ENCODE results near the gene UCKL1.

Gene UCKL1

DNA sequence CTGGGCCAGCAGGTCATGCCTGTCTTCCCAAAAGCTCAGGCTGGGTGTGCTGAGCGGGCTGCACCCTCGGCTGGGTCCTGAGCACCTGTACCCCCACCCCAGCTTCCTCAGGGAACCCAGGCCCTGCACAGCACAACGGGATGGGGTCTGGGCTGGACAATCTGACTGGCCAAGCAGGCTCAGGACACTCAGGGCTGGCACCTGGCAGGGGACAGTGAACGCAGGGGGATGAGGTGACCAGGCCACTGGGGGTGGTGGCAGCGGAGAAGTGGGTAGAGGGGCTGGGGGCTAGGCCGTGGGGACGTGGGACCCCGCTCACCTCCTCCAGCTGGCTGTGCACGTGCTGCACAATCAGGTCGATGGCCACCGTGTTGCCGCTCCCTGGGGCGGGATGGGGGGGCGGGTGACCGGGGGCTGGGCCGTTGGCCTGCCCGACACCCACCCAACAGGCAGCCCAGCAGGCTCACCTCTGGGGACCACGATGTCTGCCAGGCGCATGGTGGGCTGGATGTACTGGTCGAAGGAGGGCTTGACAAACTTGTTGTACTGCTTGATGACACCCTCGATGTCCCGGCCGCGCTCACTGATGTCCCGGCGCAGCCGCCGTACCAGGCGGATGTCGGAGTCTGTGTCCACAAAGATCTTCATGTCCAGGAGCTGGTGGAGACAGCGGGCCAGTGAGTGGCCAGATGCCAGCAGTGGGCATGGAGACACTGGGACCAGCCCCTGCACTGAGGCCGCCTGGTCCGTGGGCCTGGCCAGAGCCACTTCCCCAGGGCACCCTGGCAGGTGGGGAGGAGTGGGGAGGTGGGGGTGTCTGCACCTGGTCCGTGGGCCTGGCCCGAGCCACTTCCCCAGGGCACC, 11.9 kb downstream of the UCKL1 start:
- H3K27me3 ChIP-seq (ENCODE audit: control insufficient read depth, low read length) = no peaks in the 10 kb centered on the region
- no peaks in the 10 kb centered on the region for H3K9me3 ChIP-seq (ENCODE audit: control insufficient read depth, insufficient read depth, low read length)
- H3K36me3 ChIP-seq (ENCODE audit: control insufficient read depth, low read length) = peaks cover 52% of the 10 kb centered on the region
- peaks cover 6% of the 10 kb centered on the region; the same call in 1 of the 2 replicates for H3F3A ChIP-seq (ENCODE audit: control insufficient read depth, insufficient read depth)
- H3K79me2 ChIP-seq (ENCODE audit: control insufficient read depth, low read length) = peaks cover 44% of the 10 kb centered on the region
- H3K4me3 ChIP-seq (ENCODE audit: low read length) = no peak overlapping the region
- H3K4me1 ChIP-seq (ENCODE audit: control insufficient read depth, low read length) = peaks cover 23% of the 10 kb centered on the region
- TF ChIP-seq, protein P1, sequence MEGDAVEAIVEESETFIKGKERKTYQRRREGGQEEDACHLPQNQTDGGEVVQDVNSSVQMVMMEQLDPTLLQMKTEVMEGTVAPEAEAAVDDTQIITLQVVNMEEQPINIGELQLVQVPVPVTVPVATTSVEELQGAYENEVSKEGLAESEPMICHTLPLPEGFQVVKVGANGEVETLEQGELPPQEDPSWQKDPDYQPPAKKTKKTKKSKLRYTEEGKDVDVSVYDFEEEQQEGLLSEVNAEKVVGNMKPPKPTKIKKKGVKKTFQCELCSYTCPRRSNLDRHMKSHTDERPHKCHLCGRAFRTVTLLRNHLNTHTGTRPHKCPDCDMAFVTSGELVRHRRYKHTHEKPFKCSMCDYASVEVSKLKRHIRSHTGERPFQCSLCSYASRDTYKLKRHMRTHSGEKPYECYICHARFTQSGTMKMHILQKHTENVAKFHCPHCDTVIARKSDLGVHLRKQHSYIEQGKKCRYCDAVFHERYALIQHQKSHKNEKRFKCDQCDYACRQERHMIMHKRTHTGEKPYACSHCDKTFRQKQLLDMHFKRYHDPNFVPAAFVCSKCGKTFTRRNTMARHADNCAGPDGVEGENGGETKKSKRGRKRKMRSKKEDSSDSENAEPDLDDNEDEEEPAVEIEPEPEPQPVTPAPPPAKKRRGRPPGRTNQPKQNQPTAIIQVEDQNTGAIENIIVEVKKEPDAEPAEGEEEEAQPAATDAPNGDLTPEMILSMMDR (IDR thresholded peaks at IDR 0.05; ENCODE audit: low read depth, low read length, poor library complexity, severe bottlenecking) = no peak
- 0 out of 2 replicates have a peak, but pooled peaks cover 4% of the 10 kb centered on the region for H4K20me1 ChIP-seq (ENCODE audit: control insufficient read depth, insufficient read depth, low read depth, low read length)
- no peak overlapping the region for H3K27ac ChIP-seq (ENCODE audit: low read depth, low read length)
- no peaks in the 10 kb centered on the region for H3K9me2 ChIP-seq (replicated peaks; ENCODE audit: control insufficient read depth, low read length)
- H3K4me2 ChIP-seq (ENCODE audit: low read length) = no peak overlapping the region

DNA sequence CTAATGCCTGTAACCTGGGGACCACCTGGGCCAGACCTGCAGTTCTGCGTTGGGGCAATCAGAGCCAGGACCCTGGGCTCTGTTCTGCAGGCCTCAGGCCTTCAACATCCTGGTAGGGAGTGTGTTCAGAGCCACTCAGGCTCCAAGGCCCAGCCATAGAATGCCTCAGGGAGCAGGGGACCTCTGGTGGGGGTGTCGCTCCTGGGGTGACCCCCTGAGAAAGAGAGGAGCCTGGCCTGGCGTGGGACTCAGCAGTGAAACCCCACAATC, 12.5 kb downstream of the UCKL1 start:
- H3K4me3 ChIP-seq (ENCODE audit: low read length) = no peak overlapping the region
- no peaks in the 10 kb centered on the region for H3K27me3 ChIP-seq (ENCODE audit: control insufficient read depth, low read length)
- no peaks in the 10 kb centered on the region for H3K9me2 ChIP-seq (replicated peaks; ENCODE audit: control insufficient read depth, low read length)
- H3K79me2 ChIP-seq (ENCODE audit: control insufficient read depth, low read length) = peaks cover 38% of the 10 kb centered on the region
- H3K27ac ChIP-seq (ENCODE audit: low read depth, low read length) = no peak overlapping the region
- peaks cover 58% of the 10 kb centered on the region for H3K36me3 ChIP-seq (ENCODE audit: control insufficient read depth, low read length)
- TF ChIP-seq EZH2phosphoT487 (IDR thresholded peaks at IDR 0.05; ENCODE audit: borderline replicate concordance, low read length) = no peak
- TF ChIP-seq, protein P1 (IDR thresholded peaks at IDR 0.05; ENCODE audit: low read depth, low read length, poor library complexity, severe bottlenecking) = no peak
- H3K9me3 ChIP-seq (ENCODE audit: control insufficient read depth, insufficient read depth, low read length) = no peaks in the 10 kb centered on the region
- peaks cover 17% of the 10 kb centered on the region for H3K4me1 ChIP-seq (ENCODE audit: control insufficient read depth, low read length)
- peaks cover 3% of the 10 kb centered on the region; the same call in 1 of the 2 replicates for H3F3A ChIP-seq (ENCODE audit: control insufficient read depth, insufficient read depth)
- no peak overlapping the region for H3K4me2 ChIP-seq (ENCODE audit: low read length)
- 0 out of 2 replicates have a peak, but pooled peaks cover 4% of the 10 kb centered on the region for H4K20me1 ChIP-seq (ENCODE audit: control insufficient read depth, insufficient read depth, low read depth, low read length)

DNA sequence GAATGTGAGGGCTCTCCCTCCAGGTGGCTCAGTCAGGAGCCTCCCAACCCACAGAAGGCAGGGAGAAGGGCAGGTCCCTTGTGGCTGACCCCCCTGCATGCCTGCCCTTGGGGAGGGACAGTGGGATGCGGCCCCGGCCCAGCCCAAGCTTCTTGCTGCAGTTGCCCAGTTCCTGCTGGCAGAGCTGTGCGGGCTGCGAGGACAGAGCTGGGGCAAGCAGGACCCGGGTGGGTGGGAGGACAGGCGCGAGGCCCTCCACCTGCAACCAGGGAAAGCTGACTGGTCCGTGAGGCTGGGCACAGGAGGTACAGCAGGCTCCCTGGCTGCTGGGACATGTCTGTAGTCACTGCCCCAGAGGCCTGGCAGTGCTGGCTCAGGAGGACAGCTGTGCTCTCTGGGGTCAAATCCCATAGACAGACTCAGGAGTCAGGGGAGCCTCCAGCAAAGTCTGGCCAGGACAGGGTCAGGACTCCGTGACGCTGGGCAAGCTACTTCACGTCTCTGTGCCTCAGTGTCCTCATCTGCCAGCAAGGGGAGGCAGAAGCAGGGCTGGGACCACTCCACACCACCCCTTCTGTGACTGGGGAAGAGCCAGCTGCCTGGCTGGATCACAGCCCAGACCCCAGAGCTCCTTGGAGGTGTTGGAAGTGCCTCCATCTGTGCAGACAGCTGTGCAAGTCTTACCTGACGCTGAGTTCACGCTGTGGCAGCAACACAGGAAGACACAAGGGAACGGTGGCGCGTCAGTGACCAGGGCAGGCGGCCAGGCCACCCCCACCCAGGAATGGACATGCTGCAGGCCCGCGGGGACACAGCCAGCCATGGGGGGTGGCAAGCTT, 13.0 kb downstream of the UCKL1 start:
- H3K4me3 ChIP-seq (ENCODE audit: low read length) = no peak overlapping the region
- H3K9me3 ChIP-seq (ENCODE audit: control insufficient read depth, insufficient read depth, low read length) = no peaks in the 10 kb centered on the region
- H3K4me2 ChIP-seq (ENCODE audit: low read length) = no peak overlapping the region
- H3K4me1 ChIP-seq (ENCODE audit: control insufficient read depth, low read length) = peaks cover 14% of the 10 kb centered on the region
- TF ChIP-seq, protein P1 (IDR thresholded peaks at IDR 0.05; ENCODE audit: low read depth, low read length, poor library complexity, severe bottlenecking) = no peak
- TF ChIP-seq EZH2phosphoT487 (IDR thresholded peaks at IDR 0.05; ENCODE audit: borderline replicate concordance, low read length) = no peak
- H3K9me2 ChIP-seq (replicated peaks; ENCODE audit: control insufficient read depth, low read length) = no peaks in the 10 kb centered on the region
- H4K20me1 ChIP-seq (ENCODE audit: control insufficient read depth, insufficient read depth, low read depth, low read length) = 0 out of 2 replicates have a peak, but pooled peaks cover 4% of the 10 kb centered on the region
- H3K27me3 ChIP-seq (ENCODE audit: control insufficient read depth, low read length) = no peaks in the 10 kb centered on the region
- no peak overlapping the region for H3K27ac ChIP-seq (ENCODE audit: low read depth, low read length)
- H3F3A ChIP-seq (ENCODE audit: control insufficient read depth, insufficient read depth) = no peaks in the 10 kb centered on the region; the same call in 1 of the 2 replicates
- peaks cover 32% of the 10 kb centered on the region for H3K79me2 ChIP-seq (ENCODE audit: control insufficient read depth, low read length)
- peaks cover 59% of the 10 kb centered on the region for H3K36me3 ChIP-seq (ENCODE audit: control insufficient read depth, low read length)

Data from DOHH2 (cell line).